Testis (tissue), 2 donors: ENCODE data around the gene SPEM2.

Experiments used
- POLR2A ChIP-seq: fragments of 450-650 bp; IDR thresholded peaks from one replicate; pipeline ENCODE4 v1.6.1; 2017; ENCODE audit warnings: antibody characterized with exemption, mild to moderate bottlenecking, moderate library complexity
- TF ChIP-seq, protein P1 (sequence below), 3 experiments: fragments of 450-650 bp in 2 of 3; fragments of 200-600 bp in 1 of 3; sonication (generic) in 1 of 3; IDR thresholded peaks; one replicate each; pipeline ENCODE4 v1.5.1; 2016 to 2019; ENCODE audit warnings: antibody characterized with exemption in 3 of 3, mild to moderate bottlenecking in 2 of 3, moderate library complexity in 1 of 3

DNA sequence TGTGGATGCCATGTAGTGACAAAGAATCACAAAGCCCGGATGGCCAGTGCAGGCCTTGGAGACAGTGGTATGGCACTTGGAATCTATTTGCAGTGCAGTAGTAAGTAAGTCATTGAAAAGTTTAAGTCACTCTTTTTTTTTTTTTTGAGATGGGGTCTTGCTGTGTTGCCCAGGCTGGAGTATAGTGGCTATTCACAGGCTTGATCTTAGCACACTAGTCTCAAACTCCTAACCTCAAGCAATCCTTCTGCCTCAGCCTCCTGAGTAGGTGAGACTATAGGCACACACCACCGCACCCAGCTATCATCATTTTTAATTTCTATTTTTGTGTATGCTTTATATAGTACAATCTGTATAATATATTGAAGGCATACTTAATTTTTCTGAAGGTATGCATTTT lies 26.8 kb upstream of the SPEM2 start:
- no peak for TF ChIP-seq POLR2A
- TF ChIP-seq, protein P1, sequence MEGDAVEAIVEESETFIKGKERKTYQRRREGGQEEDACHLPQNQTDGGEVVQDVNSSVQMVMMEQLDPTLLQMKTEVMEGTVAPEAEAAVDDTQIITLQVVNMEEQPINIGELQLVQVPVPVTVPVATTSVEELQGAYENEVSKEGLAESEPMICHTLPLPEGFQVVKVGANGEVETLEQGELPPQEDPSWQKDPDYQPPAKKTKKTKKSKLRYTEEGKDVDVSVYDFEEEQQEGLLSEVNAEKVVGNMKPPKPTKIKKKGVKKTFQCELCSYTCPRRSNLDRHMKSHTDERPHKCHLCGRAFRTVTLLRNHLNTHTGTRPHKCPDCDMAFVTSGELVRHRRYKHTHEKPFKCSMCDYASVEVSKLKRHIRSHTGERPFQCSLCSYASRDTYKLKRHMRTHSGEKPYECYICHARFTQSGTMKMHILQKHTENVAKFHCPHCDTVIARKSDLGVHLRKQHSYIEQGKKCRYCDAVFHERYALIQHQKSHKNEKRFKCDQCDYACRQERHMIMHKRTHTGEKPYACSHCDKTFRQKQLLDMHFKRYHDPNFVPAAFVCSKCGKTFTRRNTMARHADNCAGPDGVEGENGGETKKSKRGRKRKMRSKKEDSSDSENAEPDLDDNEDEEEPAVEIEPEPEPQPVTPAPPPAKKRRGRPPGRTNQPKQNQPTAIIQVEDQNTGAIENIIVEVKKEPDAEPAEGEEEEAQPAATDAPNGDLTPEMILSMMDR (IDR thresholded peaks at IDR 0.05) = no peak
